CD1c-positive myeloid dendritic cell (primary cell): Measurements from ENCODE around the gene HDAC7.

Experiments used
- DNase-seq: peaks from one replicate; pipeline ENCODE4 v3.0.0-alpha.2; 2016; ENCODE audit errors: extremely low spot score

The HDAC7 gene

GRCh38 chr12:47795121-47795813, 24.4 kb downstream of the HDAC7 start:
- no peak for DNase-seq

GRCh38 chr12:47794679-47795078, 25.0 kb downstream of the HDAC7 start:
- DNase-seq = no peak

- DNase-seq = no peak
Observed at GRCh38 chr12:47793015-47793681, 26.6 kb downstream of the HDAC7 start.

GRCh38 chr12:47791874-47792273, 27.8 kb downstream of the HDAC7 start:
- DNase-seq = no peak

GRCh38 chr12:47791351-47791746, 28.4 kb downstream of the HDAC7 start:
- no peak for DNase-seq

GRCh38 chr12:47790676-47791350, 28.9 kb downstream of the HDAC7 start:
- no peak for DNase-seq

GRCh38 chr12:47789712-47790489, 29.8 kb downstream of the HDAC7 start:
- DNase-seq = no peak

- no peak for DNase-seq
Observed at GRCh38 chr12:47789141-47789540, 30.6 kb downstream of the HDAC7 start.

GRCh38 chr12:47787596-47788319, 31.9 kb downstream of the HDAC7 start:
- DNase-seq = no peak

- DNase-seq = no peak
Observed at GRCh38 chr12:47786662-47787280, 32.9 kb downstream of the HDAC7 start.

- DNase-seq = no peak
Observed at GRCh38 chr12:47785887-47786661, 33.6 kb downstream of the HDAC7 start.

- no peak for DNase-seq
Observed at GRCh38 chr12:47785036-47785886, 34.4 kb downstream of the HDAC7 start.

GRCh38 chr12:47783821-47784819, 35.6 kb downstream of the HDAC7 start:
- no peak for DNase-seq

- DNase-seq = no peak
Observed at GRCh38 chr12:47783024-47783755, 36.5 kb downstream of the HDAC7 start.

- no peak for DNase-seq
Observed at GRCh38 chr12:47782372-47782770, 37.3 kb downstream of the HDAC7 start.

GRCh38 chr12:47781479-47782371, 38.0 kb downstream of the HDAC7 start:
- no peak for DNase-seq
